CD4-positive, alpha-beta T cell (primary cell): ENCODE results near the gene SNX13. TPM values are rescaled to one million over a fixed set of nuclear protein-coding genes. Genes with fewer than 3 reads are reported as not detected.

ENCODE experiments used
- ATAC-seq: fragments of 200-7000 bp; cut with Tn5 transposase; one replicate; pipeline ENCODE4 v1.10.0; 2022; ENCODE audit warnings: mild to moderate bottlenecking; ENCODE audit not compliant: poor library complexity
- CTCF ChIA-PET: fragments of 350-600 bp; sonication (Branson Sonifier 250); formaldehyde crosslinking; loops from one replicate; lab custom pipeline; 2021; ENCODE audit warnings: antibody characterized with exemption, inconsistent platforms; lab: Charles Lee
- POLR2A ChIA-PET: fragments of 350-600 bp; sonication (Branson Sonifier 250); formaldehyde crosslinking; loops from one replicate; lab custom pipeline; 2021; ENCODE audit warnings: antibody characterized with exemption, inconsistent platforms; lab: Charles Lee
- DNase-seq, 14 experiments: peaks; one replicate each; pipeline ENCODE4 v3.0.0-alpha.2; 2013 to 2020; ENCODE audit warnings: mixed read lengths in 2 of 14
- H3K27ac ChIP-seq, 2 donors: one replicate each; pipeline versions ENCODE4 v1.5.1 to v1.7.0; 2013; ENCODE audit warnings: low read length in 2 of 2, low read depth in 1 of 2, mild to moderate bottlenecking in 1 of 2
- H3K27me3 ChIP-seq, 2 experiments: 1 replicate in 1 of 2; 2 replicates in 1 of 2; pipeline versions ENCODE4 v1.6.1 to v1.7.0; 2013; ENCODE audit warnings: low read length in 2 of 2, control low read depth in 1 of 2, mild to moderate bottlenecking in 1 of 2, moderate library complexity in 1 of 2; ENCODE audit not compliant: insufficient read depth in 2 of 2, control insufficient read depth in 1 of 2
- H3K36me3 ChIP-seq: one replicate; pipeline ENCODE4 v1.6.1; 2013; ENCODE audit warnings: low read length, control low read depth; ENCODE audit not compliant: insufficient read depth
- H3K4me1 ChIP-seq: one replicate; pipeline ENCODE4 v1.6.1; 2013; ENCODE audit warnings: low read length, control low read depth; ENCODE audit not compliant: insufficient read depth
- H3K4me3 ChIP-seq: one replicate; pipeline ENCODE4 v1.5.1; 2013; ENCODE audit warnings: mild to moderate bottlenecking, low read length, moderate library complexity
- H3K9me3 ChIP-seq, 2 experiments: 1 replicate in 1 of 2; 2 replicates in 1 of 2; pipeline versions ENCODE4 v1.6.1 to v1.7.0; 2013; ENCODE audit warnings: low read length in 2 of 2, mild to moderate bottlenecking in 2 of 2, control low read depth in 1 of 2, moderate library complexity in 1 of 2; ENCODE audit not compliant: control insufficient read depth in 1 of 2, insufficient read depth in 1 of 2
- H3K27ac Mint-ChIP-seq: one replicate; pipeline ENCODE4 v1.8.0; 2020; ENCODE audit warnings: mixed read lengths
- H3K27me3 Mint-ChIP-seq: one replicate; pipeline ENCODE4 v1.8.0; 2021; ENCODE audit warnings: mixed read lengths
- H3K36me3 Mint-ChIP-seq: one replicate; pipeline ENCODE4 v1.8.0; 2021; ENCODE audit warnings: low read depth, mixed read lengths
- H3K4me1 Mint-ChIP-seq: one replicate; pipeline ENCODE4 v1.8.0; 2021; ENCODE audit warnings: low read depth, mixed read lengths
- H3K4me3 Mint-ChIP-seq: one replicate; pipeline ENCODE4 v1.8.0; 2020; ENCODE audit warnings: mild to moderate bottlenecking, mixed read lengths
- H3K9me3 Mint-ChIP-seq: one replicate; pipeline ENCODE4 v1.8.0; 2020; ENCODE audit warnings: mixed read lengths
- intact Hi-C, 2 experiments: fragments of 100-400 bp; cut with DNase I in 1 of 2; cut with micrococcal nuclease in 1 of 2; formaldehyde crosslinking; loops; one replicate each; pipeline versions ENCODE4 v1.15.1 to v1.9.0; 2023 to 2025; cut with DNase I, micrococcal nuclease
- total RNA-seq, 174 experiments: library from RNA in 2 of 174; stranded (reverse) in 2 of 174; gene quantifications; one replicate each; pipeline ENCODE4 v1.2.3 and lab custom pipeline; 2021 to 2026
- TF ChIP-seq, protein P1 (sequence below): fragments of 200-600 bp; IDR thresholded peaks from one replicate; pipeline ENCODE4 v1.8.0; 2022; ENCODE audit warnings: antibody characterized with exemption, mild to moderate bottlenecking

SNX13 gene
- total RNA-seq, 2 experiments from 2014 or later: 24.0 to 25.8 TPM

DNA sequence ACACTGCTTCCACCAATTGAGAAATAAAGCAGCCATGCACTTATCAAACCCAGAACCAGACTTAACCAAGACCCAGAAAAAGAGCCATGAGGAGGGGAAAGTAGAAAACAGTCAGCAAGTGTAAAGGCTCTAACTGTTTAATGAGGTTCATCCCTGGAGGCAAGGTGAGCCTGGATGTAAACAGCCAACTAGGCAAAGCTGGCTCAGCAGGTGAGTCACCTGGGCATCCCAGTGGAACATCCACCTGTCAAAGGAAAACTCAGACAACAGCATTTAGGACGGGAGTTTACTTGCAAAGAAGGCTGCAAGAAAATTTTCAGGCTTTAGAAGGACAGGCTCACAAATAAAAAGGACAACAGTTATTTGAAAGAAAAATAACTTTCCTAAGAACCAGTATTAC lies 153.0 kb downstream of the SNX13 start:
- no peaks in the 10 kb centered on the region for H3K4me1 ChIP-seq
- peaks cover 4% of the 10 kb centered on the region for H3K36me3 ChIP-seq
- H3K27ac ChIP-seq: no peak overlapping the region
- no peak overlapping the region for H3K4me3 ChIP-seq
- H3K27me3 ChIP-seq: no peaks in the 10 kb centered on the region
- no peak for ATAC-seq
- Mint-ChIP-seq H3K36me3 (peaks cover 11% of the 10 kb centered on the region), H3K27ac (no peak overlapping the region), H3K4me3 (no peak overlapping the region), H3K9me3 (no peaks in the 10 kb centered on the region), H3K4me1 (no peaks in the 10 kb centered on the region), H3K27me3 (no peaks in the 10 kb centered on the region)
- POLR2A ChIA-PET: no interaction called here
- CTCF ChIA-PET: no interaction called here
- intact Hi-C loops: no loop called here
- H3K9me3 ChIP-seq: no peaks in the 10 kb centered on the region
- no peak for DNase-seq
- TF ChIP-seq, protein P1, sequence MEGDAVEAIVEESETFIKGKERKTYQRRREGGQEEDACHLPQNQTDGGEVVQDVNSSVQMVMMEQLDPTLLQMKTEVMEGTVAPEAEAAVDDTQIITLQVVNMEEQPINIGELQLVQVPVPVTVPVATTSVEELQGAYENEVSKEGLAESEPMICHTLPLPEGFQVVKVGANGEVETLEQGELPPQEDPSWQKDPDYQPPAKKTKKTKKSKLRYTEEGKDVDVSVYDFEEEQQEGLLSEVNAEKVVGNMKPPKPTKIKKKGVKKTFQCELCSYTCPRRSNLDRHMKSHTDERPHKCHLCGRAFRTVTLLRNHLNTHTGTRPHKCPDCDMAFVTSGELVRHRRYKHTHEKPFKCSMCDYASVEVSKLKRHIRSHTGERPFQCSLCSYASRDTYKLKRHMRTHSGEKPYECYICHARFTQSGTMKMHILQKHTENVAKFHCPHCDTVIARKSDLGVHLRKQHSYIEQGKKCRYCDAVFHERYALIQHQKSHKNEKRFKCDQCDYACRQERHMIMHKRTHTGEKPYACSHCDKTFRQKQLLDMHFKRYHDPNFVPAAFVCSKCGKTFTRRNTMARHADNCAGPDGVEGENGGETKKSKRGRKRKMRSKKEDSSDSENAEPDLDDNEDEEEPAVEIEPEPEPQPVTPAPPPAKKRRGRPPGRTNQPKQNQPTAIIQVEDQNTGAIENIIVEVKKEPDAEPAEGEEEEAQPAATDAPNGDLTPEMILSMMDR: no peak

DNA sequence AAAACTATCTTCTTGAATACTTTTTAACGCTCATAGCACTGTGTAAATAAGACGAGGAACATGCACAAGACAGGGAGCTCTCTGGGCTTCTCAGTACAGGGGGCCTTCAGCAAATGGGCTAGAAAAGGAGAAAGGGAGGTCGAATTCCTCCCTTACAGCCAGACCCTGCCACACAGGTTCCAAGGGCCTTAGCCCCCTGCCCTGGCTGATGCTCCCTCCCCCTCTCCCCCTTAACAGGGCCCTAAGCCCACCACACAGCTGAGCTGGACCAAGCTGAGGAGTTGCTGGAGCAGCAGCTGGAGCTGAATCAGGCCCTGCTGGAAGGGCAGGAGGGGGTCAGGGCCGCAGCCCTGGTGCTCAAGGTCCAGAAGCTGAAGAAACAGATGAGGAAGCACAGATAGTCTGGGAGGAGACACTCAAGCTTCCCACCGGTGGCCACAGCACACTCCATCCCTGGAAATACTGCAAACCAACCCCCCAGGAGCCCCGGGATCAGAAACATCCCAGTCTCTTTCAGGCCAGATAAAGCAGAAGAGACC lies 153.9 kb downstream of the SNX13 start:
- no peak overlapping the region for H3K27ac ChIP-seq
- POLR2A ChIA-PET: no interaction called here
- no peaks in the 10 kb centered on the region for H3K27me3 ChIP-seq
- no peak overlapping the region for H3K4me3 ChIP-seq
- peaks cover 4% of the 10 kb centered on the region for H3K36me3 ChIP-seq
- DNase-seq (no peak), ATAC-seq (no peak)
- TF ChIP-seq, protein P1: no peak
- H3K4me1 ChIP-seq: no peaks in the 10 kb centered on the region
- peaks cover 4% of the 10 kb centered on the region for H3K36me3 Mint-ChIP-seq
- intact Hi-C loops: no loop called here
- no peaks in the 10 kb centered on the region for H3K4me1 Mint-ChIP-seq
- H3K9me3 Mint-ChIP-seq: no peaks in the 10 kb centered on the region
- CTCF ChIA-PET: no interaction called here
- H3K27me3 Mint-ChIP-seq: no peaks in the 10 kb centered on the region
- H3K9me3 ChIP-seq: no peaks in the 10 kb centered on the region
- no peak overlapping the region for H3K27ac Mint-ChIP-seq
- H3K4me3 Mint-ChIP-seq: no peak overlapping the region

DNA sequence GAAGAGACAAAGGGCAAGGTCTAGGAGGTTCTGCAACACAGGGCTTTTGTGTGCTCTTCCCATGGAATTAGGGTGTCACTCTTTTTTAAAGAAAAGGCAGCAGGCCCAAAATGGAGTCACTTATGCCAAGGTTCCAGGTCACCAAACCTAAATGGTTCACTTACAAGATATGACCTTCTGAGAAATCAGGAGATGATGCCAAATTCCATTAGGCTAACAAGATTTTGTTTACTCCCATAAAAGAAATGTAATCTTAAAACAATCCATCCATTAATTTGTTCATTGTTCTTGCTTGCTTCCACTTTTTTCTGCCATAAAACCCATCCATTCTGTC lies 158.1 kb downstream of the SNX13 start:
- TF ChIP-seq, protein P1: no peak
- Histone ChIP-seq H3K27ac (no peak overlapping the region), H3K27me3 (no peaks in the 10 kb centered on the region), H3K36me3 (no peaks in the 10 kb centered on the region), H3K4me3 (no peak overlapping the region), H3K9me3 (no peaks in the 10 kb centered on the region), H3K4me1 (no peaks in the 10 kb centered on the region)
- H3K27me3 Mint-ChIP-seq: no peaks in the 10 kb centered on the region
- H3K36me3 Mint-ChIP-seq: no peaks in the 10 kb centered on the region
- intact Hi-C loops: no loop called here
- no peak overlapping the region for H3K4me3 Mint-ChIP-seq
- H3K4me1 Mint-ChIP-seq: no peaks in the 10 kb centered on the region
- H3K27ac Mint-ChIP-seq: no peak overlapping the region
- ATAC-seq (no peak), DNase-seq (no peak)
- H3K9me3 Mint-ChIP-seq: no peaks in the 10 kb centered on the region
- ChIA-PET POLR2A (no interaction called here), CTCF (no interaction called here)
